Measurements from ENCODE around the gene SYNE2. TPM values are rescaled to one million over a fixed set of nuclear protein-coding genes. Genes with fewer than 3 reads are reported as not detected.

SYNE2 gene, protein sequence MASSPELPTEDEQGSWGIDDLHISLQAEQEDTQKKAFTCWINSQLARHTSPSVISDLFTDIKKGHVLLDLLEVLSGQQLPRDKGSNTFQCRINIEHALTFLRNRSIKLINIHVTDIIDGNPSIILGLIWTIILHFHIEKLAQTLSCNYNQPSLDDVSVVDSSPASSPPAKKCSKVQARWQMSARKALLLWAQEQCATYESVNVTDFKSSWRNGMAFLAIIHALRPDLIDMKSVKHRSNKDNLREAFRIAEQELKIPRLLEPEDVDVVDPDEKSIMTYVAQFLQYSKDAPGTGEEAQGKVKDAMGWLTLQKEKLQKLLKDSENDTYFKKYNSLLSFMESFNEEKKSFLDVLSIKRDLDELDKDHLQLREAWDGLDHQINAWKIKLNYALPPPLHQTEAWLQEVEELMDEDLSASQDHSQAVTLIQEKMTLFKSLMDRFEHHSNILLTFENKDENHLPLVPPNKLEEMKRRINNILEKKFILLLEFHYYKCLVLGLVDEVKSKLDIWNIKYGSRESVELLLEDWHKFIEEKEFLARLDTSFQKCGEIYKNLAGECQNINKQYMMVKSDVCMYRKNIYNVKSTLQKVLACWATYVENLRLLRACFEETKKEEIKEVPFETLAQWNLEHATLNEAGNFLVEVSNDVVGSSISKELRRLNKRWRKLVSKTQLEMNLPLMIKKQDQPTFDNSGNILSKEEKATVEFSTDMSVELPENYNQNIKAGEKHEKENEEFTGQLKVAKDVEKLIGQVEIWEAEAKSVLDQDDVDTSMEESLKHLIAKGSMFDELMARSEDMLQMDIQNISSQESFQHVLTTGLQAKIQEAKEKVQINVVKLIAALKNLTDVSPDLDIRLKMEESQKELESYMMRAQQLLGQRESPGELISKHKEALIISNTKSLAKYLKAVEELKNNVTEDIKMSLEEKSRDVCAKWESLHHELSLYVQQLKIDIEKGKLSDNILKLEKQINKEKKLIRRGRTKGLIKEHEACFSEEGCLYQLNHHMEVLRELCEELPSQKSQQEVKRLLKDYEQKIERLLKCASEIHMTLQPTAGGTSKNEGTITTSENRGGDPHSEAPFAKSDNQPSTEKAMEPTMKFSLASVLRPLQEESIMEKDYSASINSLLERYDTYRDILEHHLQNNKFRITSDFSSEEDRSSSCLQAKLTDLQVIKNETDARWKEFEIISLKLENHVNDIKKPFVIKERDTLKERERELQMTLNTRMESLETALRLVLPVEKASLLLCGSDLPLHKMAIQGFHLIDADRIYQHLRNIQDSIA (N-terminal part only)
- total RNA-seq (2022; extraction: Qiagen RNA extraction; ENCODE audit: low read depth) = 9.4 to 10.9 TPM (median 10.3 TPM) in 5 replicates

DNA sequence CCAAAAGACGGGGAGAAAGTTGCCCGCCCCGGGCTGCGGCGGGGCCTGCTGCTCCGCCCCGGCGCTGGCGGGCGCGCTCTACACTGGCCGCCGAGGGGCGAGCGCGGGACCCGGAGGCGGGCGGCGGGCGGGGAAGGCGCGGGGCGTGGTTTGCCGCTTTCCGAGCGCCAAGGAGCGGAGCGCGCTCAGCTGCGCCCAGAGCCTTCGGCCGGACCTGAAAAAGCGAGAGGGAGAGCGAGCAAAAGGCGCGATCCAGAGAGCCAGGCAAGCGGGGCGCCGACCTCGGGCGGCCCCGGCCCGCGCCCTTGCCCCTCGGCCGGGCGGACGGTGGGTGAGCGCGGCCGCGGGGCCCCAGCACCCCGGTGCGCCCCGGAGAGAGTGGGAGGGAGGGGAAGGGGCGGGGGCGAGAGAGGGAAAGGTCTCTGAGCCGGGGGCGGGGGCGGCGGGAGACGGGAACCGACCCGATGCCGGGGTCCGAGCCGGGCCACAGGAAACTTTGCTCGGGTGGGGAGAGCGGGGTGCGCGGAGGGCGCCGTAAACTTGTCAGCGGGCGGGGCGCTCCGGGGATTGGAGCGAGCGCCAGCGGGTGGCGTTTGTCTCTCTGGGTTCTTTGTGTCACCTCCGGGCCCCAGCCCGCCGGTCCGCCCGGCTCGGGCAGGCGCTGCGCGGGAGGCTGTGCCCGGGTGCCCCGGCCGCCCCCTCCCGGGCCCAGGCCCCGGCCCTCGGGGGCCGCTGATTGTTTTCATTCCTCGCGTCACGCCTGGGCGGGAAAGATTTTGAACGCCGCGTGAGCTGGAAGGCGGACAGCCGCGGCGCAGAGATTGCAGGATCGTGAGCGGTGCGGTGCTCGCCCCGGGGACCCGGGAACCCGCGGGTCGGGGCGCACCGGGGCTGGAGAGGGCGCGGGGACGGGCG, at the start of gene SYNE2:
Gene SYNE2 (plus strand): TSS at position 188 of the 915 bp plus-strand sequence. CDS start 56,145 bp downstream, outside the sequence.

Other genes starting within 250 kb of the SYNE2 start
- 8.6 to 9.6 TPM (median 9.3 TPM) in 5 replicates for gene WDR89, start 211.1 kb upstream of the SYNE2 start, total RNA-seq (2022; extraction: Qiagen RNA extraction; ENCODE audit: low read depth)
- 10.4 to 18.9 TPM (median 14.6 TPM) in 5 replicates for gene SGPP1, start 124.9 kb upstream of the SYNE2 start, total RNA-seq (2022; extraction: Qiagen RNA extraction; ENCODE audit: low read depth)

Data from A549 treated with GW870086 at 1 μM for 4 hours (cell line).